CD14-positive monocyte (primary cell): ENCODE results near the gene TOX3. TPM values are rescaled to one million over a fixed set of nuclear protein-coding genes. Genes with fewer than 3 reads are reported as not detected.

Experiments
- DNase-seq, 3 donors: peaks; one replicate each; pipeline ENCODE4 v3.0.0-alpha.2; 2011 to 2022
- H2AFZ ChIP-seq: 2 replicates; pipeline ENCODE4 v1.6.0; 2012; ENCODE audit warnings: mild to moderate bottlenecking, low read depth, low read length, inconsistent platforms; ENCODE audit not compliant: insufficient read depth, poor library complexity, severe bottlenecking
- H3K27ac ChIP-seq, 2 donors: 1 replicate in 1 of 2; 2 replicates in 1 of 2; pipeline ENCODE4 v1.5.1; 2012 to 2013; ENCODE audit warnings: low read length in 2 of 2, control low read depth in 1 of 2, inconsistent platforms in 1 of 2, low read depth in 1 of 2, mild to moderate bottlenecking in 1 of 2
- H3K27me3 ChIP-seq, 2 donors: one replicate each; pipeline versions ENCODE4 v1.6.0 to v1.6.1; 2011 to 2013; ENCODE audit warnings: low read length in 2 of 2; ENCODE audit not compliant: control insufficient read depth in 2 of 2, insufficient read depth in 2 of 2
- H3K36me3 ChIP-seq, 2 donors: replicated peaks in 1 of 2; 1 replicate in 1 of 2; 2 replicates in 1 of 2; pipeline versions ENCODE4 v1.5.1 to v1.6.1; 2012 to 2013; ENCODE audit warnings: low read length in 2 of 2, control low read depth in 1 of 2, inconsistent platforms in 1 of 2, mild to moderate bottlenecking in 1 of 2; ENCODE audit not compliant: insufficient read depth in 2 of 2, control insufficient read depth in 1 of 2
- H3K4me1 ChIP-seq, 2 donors: 1 replicate in 1 of 2; 2 replicates in 1 of 2; pipeline versions ENCODE4 v1.5.1 to v1.6.1; 2012 to 2013; ENCODE audit warnings: low read length in 2 of 2, control low read depth in 1 of 2, inconsistent platforms in 1 of 2, mild to moderate bottlenecking in 1 of 2, moderate library complexity in 1 of 2; ENCODE audit not compliant: insufficient read depth in 2 of 2, control insufficient read depth in 1 of 2
- H3K4me2 ChIP-seq: replicated peaks from 2 replicates; pipeline ENCODE3; 2012; ENCODE audit warnings: low read length, moderate library complexity, mild to moderate bottlenecking; ENCODE audit not compliant: poor library complexity, severe bottlenecking; ENCODE audit errors: extremely low read depth
- H3K4me3 ChIP-seq, 3 experiments: fragments of 200-600 bp in 1 of 3; sonication (generic) in 1 of 3; replicated peaks in 1 of 3; 1 replicate in 2 of 3; 2 replicates in 1 of 3; pipeline ENCODE4 v1.5.1; 2011 to 2013; ENCODE audit warnings: low read length in 3 of 3, mild to moderate bottlenecking in 3 of 3, control low read depth in 2 of 3, low read depth in 2 of 3, inconsistent platforms in 1 of 3, moderate library complexity in 1 of 3
- H3K79me2 ChIP-seq: 2 replicates; pipeline ENCODE4 v1.6.0; 2012; ENCODE audit warnings: mild to moderate bottlenecking, control low read depth, inconsistent platforms, low read length, moderate library complexity; ENCODE audit not compliant: insufficient read depth
- H3K9ac ChIP-seq: 2 replicates; pipeline ENCODE4 v1.6.0; 2017; ENCODE audit warnings: low read length, mild to moderate bottlenecking; ENCODE audit not compliant: insufficient read depth, poor library complexity, severe bottlenecking
- H3K9me3 ChIP-seq, 2 donors: replicated peaks in 1 of 2; 1 replicate in 1 of 2; 2 replicates in 1 of 2; pipeline versions ENCODE4 v1.5.1 to v1.6.1; 2012 to 2013; ENCODE audit warnings: low read length in 2 of 2, control low read depth in 1 of 2; ENCODE audit not compliant: control insufficient read depth in 1 of 2, insufficient read depth in 1 of 2
- H4K20me1 ChIP-seq: 2 replicates; pipeline ENCODE4 v1.6.0; 2012; ENCODE audit warnings: mild to moderate bottlenecking, low read length, control low read depth, moderate library complexity; ENCODE audit not compliant: insufficient read depth
- H3K27ac Mint-ChIP-seq, 7 donors: one replicate each; pipeline ENCODE4 v1.8.0; 2020; ENCODE audit warnings: mild to moderate bottlenecking in 7 of 7, mixed read lengths in 7 of 7, moderate library complexity in 6 of 7, inconsistent platforms in 2 of 7
- H3K27me3 Mint-ChIP-seq, 3 donors: one replicate each; pipeline ENCODE4 v1.8.0; 2021 to 2022; ENCODE audit warnings: low read depth in 3 of 3, mild to moderate bottlenecking in 3 of 3, mixed read lengths in 3 of 3, moderate library complexity in 3 of 3, inconsistent platforms in 1 of 3
- H3K36me3 Mint-ChIP-seq, 2 donors: one replicate each; pipeline ENCODE4 v1.8.0; 2020; ENCODE audit warnings: mixed read lengths in 2 of 2, inconsistent platforms in 1 of 2, mild to moderate bottlenecking in 1 of 2
- H3K4me1 Mint-ChIP-seq: one replicate; pipeline ENCODE4 v1.8.0; 2020; ENCODE audit warnings: mild to moderate bottlenecking, mixed read lengths
- H3K4me3 Mint-ChIP-seq, 2 donors: one replicate each; pipeline ENCODE4 v1.8.0; 2020; ENCODE audit warnings: mild to moderate bottlenecking in 2 of 2, mixed read lengths in 2 of 2, moderate library complexity in 1 of 2
- H3K9me3 Mint-ChIP-seq, 7 donors: one replicate each; pipeline ENCODE4 v1.8.0; 2020 to 2022; ENCODE audit warnings: mixed read lengths in 7 of 7, mild to moderate bottlenecking in 6 of 7, moderate library complexity in 6 of 7, inconsistent platforms in 2 of 7
- CTCF ChIP-seq: fragments of 200-600 bp; IDR thresholded peaks from one replicate; pipeline ENCODE4 v1.8.0; 2022; ENCODE audit warnings: antibody characterized with exemption, mild to moderate bottlenecking
- WGBS: methylation state at CpG from one replicate; pipeline ENCODE4 v1.1.5; 2013; ENCODE audit warnings: missing lambda C conversion rate; ENCODE audit not compliant: insufficient coverage; 5-methylcytosine and 5-hydroxymethylcytosine counted together
- intact Hi-C, 2 donors: fragments of 100-400 bp; cut with micrococcal nuclease; formaldehyde crosslinking; loops; one replicate each; pipeline versions ENCODE4 v1.15.0 to v1.15.1; 2023
- polyA plus RNA-seq, 3 donors: library from polyadenylated mRNA; depleted of rRNA in 1 of 3; unstranded in 2 of 3; stranded (reverse) in 1 of 3; fragments of 300-500 nt in 2 of 3; fragments of >200 nt in 1 of 3; fragmentation: Illumina TruSeq in 2 of 3; gene quantifications; 1 replicate in 2 of 3; 2 replicates in 1 of 3; pipeline ENCODE4 v1.2.3, GENCODE V29; 2012 to 2021

TOX3 gene
- polyA plus RNA-seq, 3 donors: not detected

DNA sequence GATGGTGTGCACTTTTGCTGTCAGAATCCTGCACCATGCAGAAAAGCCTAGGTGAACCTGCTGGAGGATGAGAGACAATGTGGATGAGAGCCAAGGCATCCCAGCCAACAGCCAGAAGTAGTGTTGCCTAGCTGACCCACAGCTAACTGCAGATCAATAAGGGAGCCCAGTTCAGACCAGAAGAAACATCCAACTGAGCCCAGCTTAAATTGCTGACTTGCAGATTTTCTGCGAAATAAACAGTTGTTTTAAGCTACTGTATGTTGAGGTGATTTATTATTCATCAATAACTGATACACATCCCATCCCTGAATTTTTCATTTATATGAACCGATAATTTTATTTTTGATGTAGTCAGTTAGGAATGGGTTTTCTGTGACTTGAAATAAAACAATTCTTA lies 39.2 kb upstream of the TOX3 start:
- Mint-ChIP-seq H3K36me3 (no peaks in the 10 kb centered on the region), H3K4me3 (no peak overlapping the region), H3K27me3 (peaks cover 0 to 3% (median 3%) of the 10 kb centered on the region in 3 donors), H3K27ac (no peak overlapping the region), H3K9me3 (peaks cover 0 to 5% (median 0%) of the 10 kb centered on the region in 7 donors), H3K4me1 (no peaks in the 10 kb centered on the region)
- Histone ChIP-seq H4K20me1 (no peaks in the 10 kb centered on the region), H3K36me3 (no peaks in the 10 kb centered on the region), H3K9ac (no peak overlapping the region), H2AFZ (no peak overlapping the region), H3K27ac (no peak overlapping the region), H3K9me3 (no peaks in the 10 kb centered on the region), H3K4me1 (no peaks in the 10 kb centered on the region), H3K27me3 (no peaks in the 10 kb centered on the region), H3K4me2 (no peak overlapping the region), H3K79me2 (no peaks in the 10 kb centered on the region), H3K4me3 (no peak overlapping the region)
- no peak for TF ChIP-seq CTCF
- DNase-seq: no peak
- WGBS: no CpG with 5 or more reads among the region's 2 CpGs
- intact Hi-C loops: no loop called here

GRCh38 chr16:52584354-52585320 lies 37.7 kb upstream of the TOX3 start:
- no peaks in the 10 kb centered on the region for H3K36me3 ChIP-seq
- no peaks in the 10 kb centered on the region for H4K20me1 ChIP-seq
- no peak overlapping the region for H2AFZ ChIP-seq
- H3K9me3 ChIP-seq: no peaks in the 10 kb centered on the region
- TF ChIP-seq CTCF: no peak
- H3K9ac ChIP-seq: no peak overlapping the region
- H3K27me3 ChIP-seq: no peaks in the 10 kb centered on the region
- H3K4me2 ChIP-seq: no peak overlapping the region
- H3K79me2 ChIP-seq: no peaks in the 10 kb centered on the region
- DNase-seq: no peak
- H3K27me3 Mint-ChIP-seq: peaks cover 0 to 3% (median 3%) of the 10 kb centered on the region in 3 donors
- peaks cover 0 to 5% (median 0%) of the 10 kb centered on the region in 7 donors for H3K9me3 Mint-ChIP-seq
- no peak overlapping the region for H3K27ac Mint-ChIP-seq
- H3K4me3 Mint-ChIP-seq: no peak overlapping the region
- H3K36me3 Mint-ChIP-seq: no peaks in the 10 kb centered on the region
- no peak overlapping the region for H3K27ac ChIP-seq
- H3K4me3 ChIP-seq: no peak overlapping the region
- no peaks in the 10 kb centered on the region for H3K4me1 Mint-ChIP-seq
- intact Hi-C loops: no loop called here
- WGBS: 70% methylated on average over 2 of the region's 5 CpGs
- H3K4me1 ChIP-seq: no peaks in the 10 kb centered on the region
